Fibroblast of lung (primary cell): ENCODE data around the gene SP140L. TPM values are rescaled to one million over a fixed set of nuclear protein-coding genes. Genes with fewer than 3 reads are reported as not detected.

Experiments
- DNase-seq, 2 donors: peaks; one replicate each; pipeline versions ENCODE4 v3.0.0 to v3.0.0-alpha.2; 2010; ENCODE audit warnings: low read depth in 2 of 2
- H2AFZ ChIP-seq: 2 replicates; pipeline ENCODE4 v1.5.1; 2012; ENCODE audit warnings: low read length, control low read depth, inconsistent platforms
- H3K27ac ChIP-seq: 2 replicates; pipeline ENCODE4 v1.5.1; 2011; ENCODE audit warnings: low read length, control low read depth; ENCODE audit not compliant: insufficient read depth
- H3K27me3 ChIP-seq: 2 replicates; pipeline ENCODE4 v1.5.1; 2011; ENCODE audit warnings: mild to moderate bottlenecking, low read length; ENCODE audit not compliant: control insufficient read depth, insufficient read depth
- H3K36me3 ChIP-seq: 2 replicates; pipeline ENCODE4 v1.5.1; 2011; ENCODE audit warnings: low read length; ENCODE audit not compliant: control insufficient read depth, insufficient read depth
- H3K4me1 ChIP-seq: 2 replicates; pipeline ENCODE4 v1.5.1; 2011; ENCODE audit warnings: low read length; ENCODE audit not compliant: control insufficient read depth, insufficient read depth; ENCODE audit errors: extremely low read depth
- H3K4me2 ChIP-seq: 2 replicates; pipeline ENCODE4 v1.5.1; 2011; ENCODE audit warnings: low read length, control low read depth; ENCODE audit not compliant: insufficient read depth; ENCODE audit errors: extremely low read depth
- H3K4me3 ChIP-seq, 4 experiments: fragments of 200-600 bp in 1 of 4; sonication (generic) in 1 of 4; replicated peaks in 1 of 4; 2 replicates each; pipeline ENCODE4 v1.5.1; 2011 to 2016; ENCODE audit warnings: low read length in 4 of 4, low read depth in 3 of 4, mild to moderate bottlenecking in 3 of 4, control low read depth in 2 of 4, inconsistent platforms in 1 of 4, mixed read lengths in 1 of 4; ENCODE audit not compliant: insufficient read depth in 1 of 4; ENCODE audit errors: control extremely low read depth in 1 of 4
- H3K79me2 ChIP-seq: 2 replicates; pipeline ENCODE4 v1.5.1; 2012; ENCODE audit warnings: mild to moderate bottlenecking, low read length, inconsistent platforms; ENCODE audit not compliant: control insufficient read depth, insufficient read depth
- H3K9ac ChIP-seq: 2 replicates; pipeline ENCODE4 v1.5.1; 2011; ENCODE audit warnings: mild to moderate bottlenecking, low read length, control low read depth; ENCODE audit not compliant: insufficient read depth
- H3K9me3 ChIP-seq: 2 replicates; pipeline ENCODE4 v1.5.1; 2012; ENCODE audit warnings: low read depth, low read length; ENCODE audit not compliant: control insufficient read depth, insufficient read depth
- H4K20me1 ChIP-seq: 2 replicates; pipeline ENCODE4 v1.5.1; 2011; ENCODE audit warnings: low read length; ENCODE audit not compliant: control insufficient read depth, insufficient read depth; ENCODE audit errors: extremely low read depth
- EZH2 ChIP-seq: IDR thresholded peaks from 2 replicates; pipeline ENCODE4 v1.5.1; 2012; ENCODE audit warnings: low read length, control low read depth, mild to moderate bottlenecking; ENCODE audit errors: missing control alignments
- polyA plus RNA-seq, 2 donors: library from polyadenylated mRNA; depleted of rRNA in 1 of 2; stranded (reverse) in 1 of 2; unstranded in 1 of 2; fragments of >200 nt; gene quantifications; 2 replicates each; pipeline ENCODE4 v1.2.1, GENCODE V29; 2011 to 2012; ENCODE audit warnings: missing spikeins in 1 of 2
- total RNA-seq: library from RNA; depleted of rRNA; stranded (reverse); fragments of >200 nt; gene quantifications from 2 replicates; pipeline ENCODE4 v1.2.1, GENCODE V29; 2014
- TF ChIP-seq, protein P1 (sequence below), 2 donors: IDR thresholded peaks in 1 of 2; conservative IDR thresholded peaks in 1 of 2; 1 replicate in 1 of 2; 2 replicates in 1 of 2; pipeline ENCODE4 v1.5.1; 2011 to 2012; ENCODE audit warnings: low read length in 2 of 2, control low read depth in 1 of 2, inconsistent platforms in 1 of 2, low read depth in 1 of 2, mild to moderate bottlenecking in 1 of 2

The SP140L gene
- total and polyA plus RNA-seq, 2 donors (not counting 1 experiment from before 2014, with no cell fraction given) = 10.9 to 16.9 TPM

DNA sequence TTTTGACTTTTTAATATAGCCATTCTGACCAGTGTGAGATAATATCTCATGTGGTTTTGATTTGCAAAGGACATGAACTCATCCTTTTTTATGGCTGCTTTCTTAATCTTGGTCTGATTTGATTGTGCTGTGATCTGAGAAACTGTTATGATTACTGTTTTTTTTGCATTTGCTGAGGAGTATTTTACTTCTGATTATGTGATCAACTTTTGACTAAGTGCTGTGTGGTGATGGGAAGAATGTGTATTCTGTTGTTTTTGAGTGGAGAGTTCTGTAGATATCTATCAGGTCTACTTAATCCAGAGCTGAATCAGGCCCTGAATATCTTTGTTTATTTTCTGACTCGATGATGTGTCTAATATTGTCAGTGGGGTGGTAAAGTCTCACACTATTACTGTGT lies 16.8 kb downstream of the SP140L start:
- DNase-seq = peak in 1 of 2 donors; percentile 23

DNA sequence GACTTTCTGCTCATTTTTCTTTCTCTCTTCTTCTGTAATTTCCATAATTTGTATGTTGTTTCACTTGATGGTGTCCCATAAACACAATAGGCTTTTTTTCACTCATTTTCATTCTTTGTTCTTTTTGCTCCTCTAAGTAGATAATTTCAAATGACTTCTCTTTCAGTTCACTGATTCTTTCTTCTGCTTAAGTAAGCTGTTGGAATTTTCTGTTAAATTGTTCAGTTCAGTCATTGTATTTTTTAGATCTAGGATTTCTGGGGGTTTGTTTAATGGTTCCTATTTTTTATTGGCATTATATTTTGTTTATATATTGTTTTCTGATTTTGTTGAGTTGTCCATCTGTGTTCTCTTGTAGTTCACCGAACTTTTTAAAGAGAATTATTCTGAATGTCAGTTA lies 19.5 kb downstream of the SP140L start:
- H3K27me3 ChIP-seq = no peaks in the 10 kb centered on the region
- no peak overlapping the region for H2AFZ ChIP-seq
- H3K36me3 ChIP-seq = no peaks in the 10 kb centered on the region
- H3K4me3 ChIP-seq = no peak overlapping the region
- no peaks in the 10 kb centered on the region for H3K4me1 ChIP-seq
- no peak overlapping the region for H3K4me2 ChIP-seq
- H3K27ac ChIP-seq = no peak overlapping the region
- no peak for DNase-seq
- H4K20me1 ChIP-seq = no peaks in the 10 kb centered on the region
- H3K9ac ChIP-seq = no peak overlapping the region
- TF ChIP-seq, protein P1, sequence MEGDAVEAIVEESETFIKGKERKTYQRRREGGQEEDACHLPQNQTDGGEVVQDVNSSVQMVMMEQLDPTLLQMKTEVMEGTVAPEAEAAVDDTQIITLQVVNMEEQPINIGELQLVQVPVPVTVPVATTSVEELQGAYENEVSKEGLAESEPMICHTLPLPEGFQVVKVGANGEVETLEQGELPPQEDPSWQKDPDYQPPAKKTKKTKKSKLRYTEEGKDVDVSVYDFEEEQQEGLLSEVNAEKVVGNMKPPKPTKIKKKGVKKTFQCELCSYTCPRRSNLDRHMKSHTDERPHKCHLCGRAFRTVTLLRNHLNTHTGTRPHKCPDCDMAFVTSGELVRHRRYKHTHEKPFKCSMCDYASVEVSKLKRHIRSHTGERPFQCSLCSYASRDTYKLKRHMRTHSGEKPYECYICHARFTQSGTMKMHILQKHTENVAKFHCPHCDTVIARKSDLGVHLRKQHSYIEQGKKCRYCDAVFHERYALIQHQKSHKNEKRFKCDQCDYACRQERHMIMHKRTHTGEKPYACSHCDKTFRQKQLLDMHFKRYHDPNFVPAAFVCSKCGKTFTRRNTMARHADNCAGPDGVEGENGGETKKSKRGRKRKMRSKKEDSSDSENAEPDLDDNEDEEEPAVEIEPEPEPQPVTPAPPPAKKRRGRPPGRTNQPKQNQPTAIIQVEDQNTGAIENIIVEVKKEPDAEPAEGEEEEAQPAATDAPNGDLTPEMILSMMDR (conservative IDR thresholded peaks at IDR 0.05 in 1 of 2, IDR thresholded peaks at IDR 0.05 in 1 of 2; ENCODE audit: low read depth in 1 of 2, low read length in 2 of 2) = no peak
- no peak for TF ChIP-seq EZH2
- H3K79me2 ChIP-seq = peaks cover 5% of the 10 kb centered on the region
- H3K9me3 ChIP-seq = no peaks in the 10 kb centered on the region

More for the DNA sequence above, 16.8 kb downstream of the SP140L start:
- no peak overlapping the region for H3K4me3 ChIP-seq
- H3K27ac ChIP-seq = no peak overlapping the region
- H3K9me3 ChIP-seq = no peaks in the 10 kb centered on the region
- H3K4me1 ChIP-seq = no peaks in the 10 kb centered on the region
- no peak overlapping the region for H3K9ac ChIP-seq
- no peaks in the 10 kb centered on the region for H3K36me3 ChIP-seq
- no peak overlapping the region for H3K4me2 ChIP-seq
- peaks cover 5% of the 10 kb centered on the region for H3K79me2 ChIP-seq
- H2AFZ ChIP-seq = no peak overlapping the region
- no peaks in the 10 kb centered on the region for H3K27me3 ChIP-seq
- no peaks in the 10 kb centered on the region for H4K20me1 ChIP-seq
- no peak for TF ChIP-seq EZH2
- TF ChIP-seq, protein P1 (conservative IDR thresholded peaks at IDR 0.05 in 1 of 2, IDR thresholded peaks at IDR 0.05 in 1 of 2; ENCODE audit: low read depth in 1 of 2, low read length in 2 of 2) = no peak

DNA sequence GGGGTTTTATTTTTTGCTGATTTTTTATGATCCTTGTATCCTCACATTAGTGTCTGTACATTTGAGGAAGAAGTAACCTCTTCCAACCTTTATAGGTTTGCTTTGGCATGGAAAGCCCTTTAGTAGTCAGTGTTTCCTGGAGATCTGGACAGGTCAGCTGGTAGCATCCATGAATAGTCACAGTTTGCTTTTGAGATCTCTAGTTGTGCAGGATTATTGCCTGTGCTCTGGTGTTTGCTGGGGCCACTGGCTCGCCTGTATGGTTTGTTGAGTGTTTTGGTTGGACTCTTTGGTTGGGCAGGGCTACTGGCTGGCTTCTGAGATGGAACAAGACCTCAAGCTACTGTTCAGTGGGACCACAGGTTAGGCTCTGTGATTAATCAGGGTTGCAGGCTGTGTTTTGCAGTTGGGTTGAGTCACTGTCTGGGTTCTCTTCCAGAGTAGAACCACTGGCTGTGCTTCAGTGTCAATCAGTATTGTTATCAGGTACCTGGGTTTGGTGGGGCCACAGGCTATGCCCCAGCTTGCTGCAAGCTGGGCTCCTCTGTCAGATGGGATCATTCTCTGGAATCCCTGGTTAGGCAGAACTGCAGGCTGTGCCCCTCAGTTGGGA lies 20.0 kb downstream of the SP140L start:
- no peaks in the 10 kb centered on the region for H3K9me3 ChIP-seq
- H2AFZ ChIP-seq = no peak overlapping the region
- H3K36me3 ChIP-seq = no peaks in the 10 kb centered on the region
- no peak overlapping the region for H3K4me3 ChIP-seq
- H3K4me1 ChIP-seq = no peaks in the 10 kb centered on the region
- no peak for TF ChIP-seq EZH2
- TF ChIP-seq, protein P1 (conservative IDR thresholded peaks at IDR 0.05 in 1 of 2, IDR thresholded peaks at IDR 0.05 in 1 of 2; ENCODE audit: low read depth in 1 of 2, low read length in 2 of 2) = no peak
- H4K20me1 ChIP-seq = no peaks in the 10 kb centered on the region
- no peak overlapping the region for H3K9ac ChIP-seq
- H3K79me2 ChIP-seq = peaks cover 5% of the 10 kb centered on the region
- peak in 1 of 2 donors; percentile 74 for DNase-seq
- H3K27ac ChIP-seq = no peak overlapping the region
- H3K27me3 ChIP-seq = no peaks in the 10 kb centered on the region
- no peak overlapping the region for H3K4me2 ChIP-seq
